GM21515 (cell line): ENCODE results near the gene SLC6A15.

Source experiments
- ATAC-seq: cut with Tn5 transposase; IDR thresholded peaks from one replicate; pipeline ENCODE4 v1.9.1; 2021; ENCODE audit not compliant: unreplicated experiment

The SLC6A15 gene

GRCh38 chr12:84875241-84875640 is 37.4 kb downstream of the SLC6A15 start:
- no peak for ATAC-seq

GRCh38 chr12:84874825-84875139 is 37.8 kb downstream of the SLC6A15 start:
- no peak for ATAC-seq

GRCh38 chr12:84874125-84874824 is 38.3 kb downstream of the SLC6A15 start:
- ATAC-seq: peak; percentile 87

- no peak for ATAC-seq
Measured at GRCh38 chr12:84862186-84862585, 50.4 kb downstream of the SLC6A15 start.

- ATAC-seq: no peak
Measured at GRCh38 chr12:84860718-84861117, 51.9 kb downstream of the SLC6A15 start.

GRCh38 chr12:84858796-84859195 is 53.8 kb downstream of the SLC6A15 start:
- no peak for ATAC-seq

- no peak for ATAC-seq
Measured at GRCh38 chr12:84857525-84858208, 54.9 kb downstream of the SLC6A15 start.

GRCh38 chr12:84856156-84856900 is 56.3 kb downstream of the SLC6A15 start:
- ATAC-seq: no peak

- ATAC-seq: no peak
Measured at GRCh38 chr12:84843593-84844144, 68.9 kb downstream of the SLC6A15 start.

GRCh38 chr12:84842406-84843013 is 70.1 kb downstream of the SLC6A15 start:
- peak; percentile 83 for ATAC-seq

GRCh38 chr12:84841591-84841990 is 71.0 kb downstream of the SLC6A15 start:
- no peak for ATAC-seq

GRCh38 chr12:84840356-84840755 is 72.2 kb downstream of the SLC6A15 start:
- ATAC-seq: no peak

- no peak for ATAC-seq
Measured at GRCh38 chr12:84826925-84827324, 85.7 kb downstream of the SLC6A15 start.

GRCh38 chr12:84825149-84825548 is 87.5 kb downstream of the SLC6A15 start:
- peak; percentile 68 for ATAC-seq

- ATAC-seq: no peak
Measured at GRCh38 chr12:84822525-84822924, 90.1 kb downstream of the SLC6A15 start.

GRCh38 chr12:84816916-84817695 is 95.5 kb downstream of the SLC6A15 start:
- ATAC-seq: no peak

- ATAC-seq: no peak
Measured at GRCh38 chr12:84814664-84815245, 97.8 kb downstream of the SLC6A15 start.

GRCh38 chr12:84813780-84814663 is 98.6 kb downstream of the SLC6A15 start:
- ATAC-seq: peak; percentile 61

GRCh38 chr12:84811291-84811690 is 101.3 kb downstream of the SLC6A15 start:
- ATAC-seq: no peak
